SK-N-SH (cell line): ENCODE data around the gene SMIM20. TPM values are rescaled to one million over a fixed set of nuclear protein-coding genes. Genes with fewer than 3 reads are reported as not detected.

ENCODE experiments used
- CTCF ChIA-PET: fragments of 300-600, 350-600 bp; formaldehyde crosslinking; extraction: SDS; loops from one replicate; lab custom pipeline; 2021; lab: Yijun Ruan, JAX
- POLR2A ChIA-PET: fragments of 350-600 bp; sonication (Branson Sonifier 250); formaldehyde crosslinking; extraction: SDS; loops from one replicate; lab custom pipeline; 2020; ENCODE audit warnings: antibody characterized with exemption, inconsistent platforms; lab: Yijun Ruan, JAX
- DNase-seq: peaks from one replicate; pipeline ENCODE4 v3.0.0; 2012
- H2AFZ ChIP-seq: fragments of 200-600 bp; sonication (generic); 2 replicates; pipeline ENCODE4 v1.8.1; 2016; ENCODE audit warnings: antibody characterized with exemption, mild to moderate bottlenecking, low read depth
- H3F3A ChIP-seq: fragments of 200-600 bp; sonication (generic); replicated peaks from 2 replicates; pipeline ENCODE3; 2016; ENCODE audit warnings: antibody characterized with exemption, mild to moderate bottlenecking; ENCODE audit not compliant: insufficient read depth
- H3K27ac ChIP-seq, 2 experiments: fragments of 200-500 bp in 1 of 2; fragments of 200-600 bp in 1 of 2; sonication (Bioruptor generic) in 1 of 2; sonication (generic), shearing (Covaris generic) in 1 of 2; 2 replicates each; pipeline versions ENCODE4 v1.5.1 to v1.6.1; 2014 to 2016; ENCODE audit warnings: low read depth in 2 of 2, inconsistent platforms in 1 of 2, low read length in 1 of 2, mild to moderate bottlenecking in 1 of 2, mixed read lengths in 1 of 2
- H3K27me3 ChIP-seq: fragments of 200-600 bp; sonication (generic), shearing (Covaris generic); 2 replicates; pipeline ENCODE4 v1.6.1; 2016; ENCODE audit warnings: mixed run types; ENCODE audit not compliant: insufficient read depth
- H3K36me3 ChIP-seq, 2 experiments: fragments of 200-500 bp in 1 of 2; fragments of 200-600 bp in 1 of 2; sonication (Bioruptor generic) in 1 of 2; sonication (generic) in 1 of 2; replicated peaks in 1 of 2; 2 replicates each; pipeline versions ENCODE3 to v1.5.1; 2014 to 2016; ENCODE audit warnings: low read length in 1 of 2, mild to moderate bottlenecking in 1 of 2; ENCODE audit not compliant: insufficient read depth in 2 of 2, control insufficient read depth in 1 of 2
- H3K4me1 ChIP-seq, 2 experiments: fragments of 200-500 bp in 1 of 2; fragments of 200-600 bp in 1 of 2; sonication (Bioruptor generic) in 1 of 2; sonication (generic), shearing (Covaris generic) in 1 of 2; 2 replicates each; pipeline versions ENCODE4 v1.5.1 to v1.6.1; 2014 to 2016; ENCODE audit warnings: low read depth in 1 of 2, low read length in 1 of 2, mixed run types in 1 of 2; ENCODE audit not compliant: insufficient read depth in 2 of 2, control insufficient read depth in 1 of 2
- H3K4me2 ChIP-seq: fragments of 200-600 bp; sonication (generic), shearing (Covaris generic); 2 replicates; pipeline ENCODE4 v1.6.1; 2017; ENCODE audit warnings: mixed run types
- H3K4me3 ChIP-seq, 2 experiments: fragments of 200-500 bp in 1 of 2; fragments of 200-600 bp in 1 of 2; sonication (Bioruptor generic) in 1 of 2; sonication (generic), shearing (Covaris generic) in 1 of 2; 2 replicates each; pipeline versions ENCODE4 v1.5.1 to v1.8.1; 2014 to 2016; ENCODE audit warnings: low read depth in 2 of 2, inconsistent platforms in 1 of 2, low read length in 1 of 2, mild to moderate bottlenecking in 1 of 2, mixed read lengths in 1 of 2, moderate library complexity in 1 of 2
- H3K79me2 ChIP-seq: fragments of 200-600 bp; sonication (generic); 2 replicates; pipeline ENCODE4 v1.8.1; 2017; ENCODE audit warnings: mild to moderate bottlenecking; ENCODE audit not compliant: insufficient read depth
- H3K9ac ChIP-seq: fragments of 200-600 bp; sonication (generic); 2 replicates; pipeline ENCODE4 v1.6.1; 2017; ENCODE audit warnings: mixed run types
- H3K9me2 ChIP-seq: fragments of 200-600 bp; sonication (generic); 2 replicates; pipeline ENCODE4 v1.6.1; 2017; ENCODE audit warnings: mixed run types
- H3K9me3 ChIP-seq: fragments of 200-600 bp; sonication (generic); 2 replicates; pipeline ENCODE4 v1.6.1; 2017; ENCODE audit warnings: mixed run types, mild to moderate bottlenecking, moderate library complexity
- H4K20me1 ChIP-seq: fragments of 200-600 bp; sonication (generic); 2 replicates; pipeline ENCODE4 v1.6.1; 2017; ENCODE audit warnings: mild to moderate bottlenecking, mixed run types; ENCODE audit not compliant: insufficient read depth
- CTCF ChIP-seq: fragments of 200-600 bp; sonication (generic); IDR thresholded peaks from 2 replicates; pipeline ENCODE4 v1.6.1; 2017; ENCODE audit warnings: antibody characterized with exemption, mild to moderate bottlenecking, moderate library complexity
- ELF1 ChIP-seq: IDR thresholded peaks from 2 replicates; pipeline ENCODE4 v1.4.0; 2012
- EP300 ChIP-seq, 2 experiments: IDR thresholded peaks; 2 replicates each; pipeline versions ENCODE4 v1.4.0 to v1.6.1; 2012; ENCODE audit warnings: borderline replicate concordance in 1 of 2, low read depth in 1 of 2, low read length in 1 of 2
- EZH2phosphoT487 ChIP-seq: fragments of 200-600 bp; sonication (generic); IDR thresholded peaks from 2 replicates; pipeline ENCODE4 v1.6.1; 2017; ENCODE audit warnings: low read depth, mixed run types, mild to moderate bottlenecking, antibody characterized with exemption, moderate library complexity, borderline replicate concordance
- GATA2 ChIP-seq: sonication (generic); formaldehyde crosslinking; IDR thresholded peaks from 2 replicates; pipeline ENCODE4 v1.5.0; 2020; ENCODE audit warnings: mild to moderate bottlenecking, missing genetic modification reagents
- JUND ChIP-seq: IDR thresholded peaks from 2 replicates; pipeline ENCODE4 v1.4.0; 2012
- MEF2A ChIP-seq: IDR thresholded peaks from 2 replicates; pipeline ENCODE4 v1.4.0; 2012; ENCODE audit warnings: low read depth, borderline replicate concordance
- MXI1 ChIP-seq: IDR thresholded peaks from 2 replicates; pipeline ENCODE4 v1.6.1; 2012; ENCODE audit warnings: mild to moderate bottlenecking, low read depth, low read length, improper control_type of control experiment
- NFIC ChIP-seq: IDR thresholded peaks from 2 replicates; pipeline ENCODE4 v1.4.0; 2012; ENCODE audit warnings: borderline replicate concordance
- PBX3 ChIP-seq: IDR thresholded peaks from 2 replicates; pipeline ENCODE4; 2012
- POLR2AphosphoS5 ChIP-seq: IDR thresholded peaks from 2 replicates; pipeline ENCODE4 v1.6.1; 2012; ENCODE audit warnings: low read depth, low read length
- RAD21 ChIP-seq: IDR thresholded peaks from 2 replicates; pipeline ENCODE4 v1.6.1; 2012; ENCODE audit warnings: mild to moderate bottlenecking, low read length
- RXRA ChIP-seq: IDR thresholded peaks from 2 replicates; pipeline ENCODE4 v1.4.0; 2012; ENCODE audit warnings: low read depth, mild to moderate bottlenecking, borderline replicate concordance
- SIN3A ChIP-seq: IDR thresholded peaks from 2 replicates; pipeline ENCODE4 v1.6.1; 2012; ENCODE audit warnings: low read depth, mild to moderate bottlenecking, low read length, moderate library complexity, borderline replicate concordance
- TCF12 ChIP-seq: IDR thresholded peaks from 2 replicates; pipeline ENCODE4 v1.4.0; 2012
- TEAD4 ChIP-seq: IDR thresholded peaks from 2 replicates; pipeline ENCODE4 v1.4.0; 2012; ENCODE audit warnings: mild to moderate bottlenecking, borderline replicate concordance; ENCODE audit not compliant: insufficient read depth
- USF1 ChIP-seq: IDR thresholded peaks from 2 replicates; pipeline ENCODE4 v1.4.0; 2012; ENCODE audit warnings: low read depth, borderline replicate concordance
- USF2 ChIP-seq: fragments of 150-350 bp; IDR thresholded peaks from 2 replicates; pipeline ENCODE4 v1.6.1; 2017; ENCODE audit warnings: antibody characterized with exemption, low read length, low read depth, borderline replicate concordance
- YY1 ChIP-seq: IDR thresholded peaks from 2 replicates; pipeline ENCODE4 v1.4.0; 2012; ENCODE audit warnings: low read depth, mild to moderate bottlenecking
- ZBTB33 ChIP-seq: IDR thresholded peaks from 2 replicates; pipeline ENCODE4 v1.4.0; 2012; ENCODE audit warnings: low read depth, borderline replicate concordance
- WGBS: methylation state at CpG from one replicate; pipeline ENCODE4 v1.1.6; 2017; ENCODE audit warnings: low lambda C conversion rate; 5-methylcytosine and 5-hydroxymethylcytosine counted together
- polyA plus RNA-seq, 3 experiments: library from polyadenylated mRNA; depleted of rRNA; stranded (reverse); fragments of >200 nt; gene quantifications; 2 replicates each; pipeline ENCODE4 v1.2.3, GENCODE V29; 2012

The SMIM20 gene
- polyA plus RNA-seq, 1 of the 3 experiments (the other 2 are of a cell fraction) = 39.4 TPM

GRCh38 chr4:25884031-25884782 is 29.8 kb upstream of the SMIM20 start:
- no peaks in the 10 kb centered on the region for H3F3A ChIP-seq
- no peaks in the 10 kb centered on the region for H3K9me3 ChIP-seq
- TF ChIP-seq NFIC = no peak
- no peak for TF ChIP-seq GATA2
- TF ChIP-seq PBX3 = no peak
- no peak for TF ChIP-seq MXI1
- no peak for TF ChIP-seq CTCF
- no peak for TF ChIP-seq MEF2A
- no peak for TF ChIP-seq USF2
- no peak for TF ChIP-seq EZH2phosphoT487
- no peak for TF ChIP-seq YY1
- no peak for TF ChIP-seq EP300 (IDR thresholded peaks at IDR 0.05; ENCODE audit: borderline replicate concordance in 1 of 2, low read depth in 1 of 2, low read length in 1 of 2)
- no peak for TF ChIP-seq RAD21
- no peak for TF ChIP-seq ZBTB33
- no peak for TF ChIP-seq ELF1
- TF ChIP-seq TEAD4 = no peak
- TF ChIP-seq TCF12 = no peak
- no peak for TF ChIP-seq JUND
- TF ChIP-seq USF1 = no peak
- TF ChIP-seq RXRA = no peak
- no peak for TF ChIP-seq POLR2AphosphoS5
- no peak for TF ChIP-seq SIN3A
- no peaks in the 10 kb centered on the region for H4K20me1 ChIP-seq
- no peaks in the 10 kb centered on the region for H3K79me2 ChIP-seq
- H3K36me3 ChIP-seq = no peaks in the 10 kb centered on the region
- peak overlapping the region; percentile 23; the same call in 1 of the 2 replicates for H2AFZ ChIP-seq
- DNase-seq = no peak
- H3K4me3 ChIP-seq = no peak overlapping the region
- no peaks in the 10 kb centered on the region for H3K9me2 ChIP-seq
- CTCF ChIA-PET = interaction anchor here (0.9 to 1.1 kb wide), 2 partner anchors 9 to 23 kb away, joined by 3 to 4 read pairs; no protein-coding TSS in a partner anchor
- 19% methylated on average over 5 of the region's 5 CpGs for WGBS
- peaks cover 9 to 11% of the 10 kb centered on the region in 2 experiments; a peak in 3 of 4 replicates for H3K4me1 ChIP-seq
- POLR2A ChIA-PET = no interaction called here
- H3K27me3 ChIP-seq = no peaks in the 10 kb centered on the region
- peak overlapping the region; percentile 26; the same call in 1 of the 2 replicates for H3K4me2 ChIP-seq
- no peak overlapping the region for H3K9ac ChIP-seq
- peak overlapping the region in 1 of 2 experiments; percentile 18; a peak in 1 of 4 replicates for H3K27ac ChIP-seq
